ENCODE data around the gene TMSB4X.

DNA sequence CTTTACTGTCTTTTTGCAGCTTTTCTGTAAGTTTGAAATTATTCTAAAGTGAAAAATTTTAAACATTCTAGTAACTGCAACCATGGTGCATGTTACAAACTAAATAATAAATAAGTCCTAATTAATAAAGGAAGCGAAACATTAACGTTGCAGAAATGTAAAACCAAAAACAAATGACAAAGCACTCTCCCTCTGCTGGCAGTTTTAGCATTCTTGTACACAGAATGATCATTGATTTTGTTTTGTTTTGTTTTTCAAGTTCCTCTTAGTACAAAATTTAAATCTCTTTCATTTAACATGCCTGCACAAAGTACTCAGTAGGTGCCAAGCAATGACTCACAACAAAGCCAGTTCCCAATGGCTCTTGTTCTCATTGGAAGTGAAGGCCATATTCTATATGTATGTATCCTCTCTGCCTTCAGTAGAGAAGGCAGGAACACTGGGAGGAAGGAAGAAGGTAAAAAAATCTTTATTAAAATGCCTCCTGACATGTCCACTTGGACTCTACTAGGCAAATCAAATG, 13.7 kb upstream of the TMSB4X start:
- TF ChIP-seq EZH2 (IDR thresholded peaks at IDR 0.05; ENCODE audit: insufficient read depth, poor library complexity, severe bottlenecking) (no peak), EZH2phosphoT487 (IDR thresholded peaks at IDR 0.05; ENCODE audit: insufficient read depth, low read depth) (no peak)
